ENCODE data around the gene CFI.

GRCh38 chr4:109722357-109722756 is 79.4 kb downstream of the CFI start:
- TF ChIP-seq POLR2A (IDR thresholded peaks at IDR 0.05): no peak
- TF ChIP-seq CTCF (IDR thresholded peaks at IDR 0.05): no peak
